OCI-LY7 (cell line): Measurements from ENCODE around the gene MLX.

Experiments used
- EZH2phosphoT487 ChIP-seq: fragments of 200-600 bp; sonication (generic); IDR thresholded peaks from 2 replicates; pipeline ENCODE4 v1.6.1; 2018; ENCODE audit warnings: low read depth, borderline replicate concordance, mild to moderate bottlenecking, mixed run types, antibody characterized with exemption, low read length, moderate library complexity, mixed read lengths
- TF ChIP-seq, protein P1 (sequence below): fragments of 200-600 bp; sonication (generic); conservative IDR thresholded peaks from 2 replicates; pipeline ENCODE4 v1.5.1; 2014; ENCODE audit warnings: mild to moderate bottlenecking, antibody characterized with exemption, low read length, moderate library complexity, mixed read lengths

- TF ChIP-seq, protein P1, sequence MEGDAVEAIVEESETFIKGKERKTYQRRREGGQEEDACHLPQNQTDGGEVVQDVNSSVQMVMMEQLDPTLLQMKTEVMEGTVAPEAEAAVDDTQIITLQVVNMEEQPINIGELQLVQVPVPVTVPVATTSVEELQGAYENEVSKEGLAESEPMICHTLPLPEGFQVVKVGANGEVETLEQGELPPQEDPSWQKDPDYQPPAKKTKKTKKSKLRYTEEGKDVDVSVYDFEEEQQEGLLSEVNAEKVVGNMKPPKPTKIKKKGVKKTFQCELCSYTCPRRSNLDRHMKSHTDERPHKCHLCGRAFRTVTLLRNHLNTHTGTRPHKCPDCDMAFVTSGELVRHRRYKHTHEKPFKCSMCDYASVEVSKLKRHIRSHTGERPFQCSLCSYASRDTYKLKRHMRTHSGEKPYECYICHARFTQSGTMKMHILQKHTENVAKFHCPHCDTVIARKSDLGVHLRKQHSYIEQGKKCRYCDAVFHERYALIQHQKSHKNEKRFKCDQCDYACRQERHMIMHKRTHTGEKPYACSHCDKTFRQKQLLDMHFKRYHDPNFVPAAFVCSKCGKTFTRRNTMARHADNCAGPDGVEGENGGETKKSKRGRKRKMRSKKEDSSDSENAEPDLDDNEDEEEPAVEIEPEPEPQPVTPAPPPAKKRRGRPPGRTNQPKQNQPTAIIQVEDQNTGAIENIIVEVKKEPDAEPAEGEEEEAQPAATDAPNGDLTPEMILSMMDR, result no peak
- no peak for TF ChIP-seq EZH2phosphoT487
Observed at GRCh38 chr17:42544874-42545283, 22.0 kb upstream of the MLX start.
